Fibroblast of lung (primary cell): ENCODE measurements around the gene CRKL. TPM values are rescaled to one million over a fixed set of nuclear protein-coding genes. Genes with fewer than 3 reads are reported as not detected.

Source experiments
- DNase-seq, 2 donors: peaks; one replicate each; pipeline versions ENCODE4 v3.0.0 to v3.0.0-alpha.2; 2010; ENCODE audit warnings: low read depth in 2 of 2
- H2AFZ ChIP-seq: 2 replicates; pipeline ENCODE4 v1.5.1; 2012; ENCODE audit warnings: low read length, control low read depth, inconsistent platforms
- H3K27ac ChIP-seq: 2 replicates; pipeline ENCODE4 v1.5.1; 2011; ENCODE audit warnings: low read length, control low read depth; ENCODE audit not compliant: insufficient read depth
- H3K27me3 ChIP-seq: 2 replicates; pipeline ENCODE4 v1.5.1; 2011; ENCODE audit warnings: mild to moderate bottlenecking, low read length; ENCODE audit not compliant: control insufficient read depth, insufficient read depth
- H3K36me3 ChIP-seq: 2 replicates; pipeline ENCODE4 v1.5.1; 2011; ENCODE audit warnings: low read length; ENCODE audit not compliant: control insufficient read depth, insufficient read depth
- H3K4me1 ChIP-seq: 2 replicates; pipeline ENCODE4 v1.5.1; 2011; ENCODE audit warnings: low read length; ENCODE audit not compliant: control insufficient read depth, insufficient read depth; ENCODE audit errors: extremely low read depth
- H3K4me2 ChIP-seq: 2 replicates; pipeline ENCODE4 v1.5.1; 2011; ENCODE audit warnings: low read length, control low read depth; ENCODE audit not compliant: insufficient read depth; ENCODE audit errors: extremely low read depth
- H3K4me3 ChIP-seq, 4 experiments: fragments of 200-600 bp in 1 of 4; sonication (generic) in 1 of 4; replicated peaks in 1 of 4; 2 replicates each; pipeline ENCODE4 v1.5.1; 2011 to 2016; ENCODE audit warnings: low read length in 4 of 4, low read depth in 3 of 4, mild to moderate bottlenecking in 3 of 4, control low read depth in 2 of 4, inconsistent platforms in 1 of 4, mixed read lengths in 1 of 4; ENCODE audit not compliant: insufficient read depth in 1 of 4; ENCODE audit errors: control extremely low read depth in 1 of 4
- H3K79me2 ChIP-seq: 2 replicates; pipeline ENCODE4 v1.5.1; 2012; ENCODE audit warnings: mild to moderate bottlenecking, low read length, inconsistent platforms; ENCODE audit not compliant: control insufficient read depth, insufficient read depth
- H3K9ac ChIP-seq: 2 replicates; pipeline ENCODE4 v1.5.1; 2011; ENCODE audit warnings: mild to moderate bottlenecking, low read length, control low read depth; ENCODE audit not compliant: insufficient read depth
- H3K9me3 ChIP-seq: 2 replicates; pipeline ENCODE4 v1.5.1; 2012; ENCODE audit warnings: low read depth, low read length; ENCODE audit not compliant: control insufficient read depth, insufficient read depth
- H4K20me1 ChIP-seq: 2 replicates; pipeline ENCODE4 v1.5.1; 2011; ENCODE audit warnings: low read length; ENCODE audit not compliant: control insufficient read depth, insufficient read depth; ENCODE audit errors: extremely low read depth
- CTCF ChIP-seq, 2 donors: IDR thresholded peaks in 1 of 2; conservative IDR thresholded peaks in 1 of 2; 1 replicate in 1 of 2; 2 replicates in 1 of 2; pipeline ENCODE4 v1.5.1; 2011 to 2012; ENCODE audit warnings: low read length in 2 of 2, control low read depth in 1 of 2, inconsistent platforms in 1 of 2, low read depth in 1 of 2, mild to moderate bottlenecking in 1 of 2
- EZH2 ChIP-seq: IDR thresholded peaks from 2 replicates; pipeline ENCODE4 v1.5.1; 2012; ENCODE audit warnings: low read length, control low read depth, mild to moderate bottlenecking; ENCODE audit errors: missing control alignments
- polyA plus RNA-seq, 2 donors: library from polyadenylated mRNA; depleted of rRNA in 1 of 2; stranded (reverse) in 1 of 2; unstranded in 1 of 2; fragments of >200 nt; gene quantifications; 2 replicates each; pipeline ENCODE4 v1.2.1, GENCODE V29; 2011 to 2012; ENCODE audit warnings: missing spikeins in 1 of 2
- total RNA-seq: library from RNA; depleted of rRNA; stranded (reverse); fragments of >200 nt; gene quantifications from 2 replicates; pipeline ENCODE4 v1.2.1, GENCODE V29; 2014

CRKL gene
- total and polyA plus RNA-seq, 2 donors (not counting 1 experiment from before 2014, with no cell fraction given), result 23.8 to 45.1 TPM

GRCh38 chr22:20885557-20886323 lies 31.5 kb upstream of the CRKL start:
- peak overlapping the region; percentile 21 for H3K27ac ChIP-seq
- no peak for TF ChIP-seq EZH2
- TF ChIP-seq CTCF (conservative IDR thresholded peaks at IDR 0.05 in 1 of 2, IDR thresholded peaks at IDR 0.05 in 1 of 2; ENCODE audit: low read depth in 1 of 2, low read length in 2 of 2), result peak; percentile 92 to 97
- no peaks in the 10 kb centered on the region for H3K79me2 ChIP-seq
- peak; percentile 73 to 84 for DNase-seq
- H3K4me1 ChIP-seq, result no peaks in the 10 kb centered on the region
- no peak overlapping the region for H3K4me2 ChIP-seq
- no peaks in the 10 kb centered on the region for H3K27me3 ChIP-seq
- no peak overlapping the region for H3K4me3 ChIP-seq
- no peak overlapping the region for H3K9ac ChIP-seq
- H3K9me3 ChIP-seq, result no peaks in the 10 kb centered on the region
- peaks cover 10% of the 10 kb centered on the region for H3K36me3 ChIP-seq
- H2AFZ ChIP-seq, result peak overlapping the region; percentile 80
- H4K20me1 ChIP-seq, result no peaks in the 10 kb centered on the region

GRCh38 chr22:20887375-20887774 lies 29.8 kb upstream of the CRKL start:
- H3K4me1 ChIP-seq, result no peaks in the 10 kb centered on the region
- DNase-seq, result no peak
- no peak overlapping the region for H3K4me3 ChIP-seq
- no peak overlapping the region for H3K4me2 ChIP-seq
- no peaks in the 10 kb centered on the region for H4K20me1 ChIP-seq
- H3K9me3 ChIP-seq, result no peaks in the 10 kb centered on the region
- H2AFZ ChIP-seq, result no peak overlapping the region
- no peaks in the 10 kb centered on the region for H3K79me2 ChIP-seq
- no peak for TF ChIP-seq EZH2
- TF ChIP-seq CTCF (conservative IDR thresholded peaks at IDR 0.05 in 1 of 2, IDR thresholded peaks at IDR 0.05 in 1 of 2; ENCODE audit: low read depth in 1 of 2, low read length in 2 of 2), result no peak
- no peaks in the 10 kb centered on the region for H3K27me3 ChIP-seq
- H3K27ac ChIP-seq, result no peak overlapping the region
- peaks cover 10% of the 10 kb centered on the region for H3K36me3 ChIP-seq
- H3K9ac ChIP-seq, result no peak overlapping the region

- H3K27ac ChIP-seq, result no peak overlapping the region
- H3K4me1 ChIP-seq, result no peaks in the 10 kb centered on the region
- DNase-seq, result no peak
- H3K36me3 ChIP-seq, result peaks cover 3% of the 10 kb centered on the region
- H3K9me3 ChIP-seq, result no peaks in the 10 kb centered on the region
- no peaks in the 10 kb centered on the region for H4K20me1 ChIP-seq
- H3K4me2 ChIP-seq, result no peak overlapping the region
- no peak overlapping the region for H3K4me3 ChIP-seq
- H3K9ac ChIP-seq, result no peak overlapping the region
- H3K27me3 ChIP-seq, result no peaks in the 10 kb centered on the region
- TF ChIP-seq CTCF (conservative IDR thresholded peaks at IDR 0.05 in 1 of 2, IDR thresholded peaks at IDR 0.05 in 1 of 2; ENCODE audit: low read depth in 1 of 2, low read length in 2 of 2) (no peak), EZH2 (no peak)
- H2AFZ ChIP-seq, result no peak overlapping the region
- H3K79me2 ChIP-seq, result no peaks in the 10 kb centered on the region
Measured at GRCh38 chr22:20889025-20889704, 28.0 kb upstream of the CRKL start.
